Ovary (tissue), 3 donors: Measurements from ENCODE around the gene LPGAT1.

Experiments
- CTCF ChIP-seq, 3 donors: fragments of 450-650 bp in 2 of 3; fragments of 200-600 bp in 1 of 3; IDR thresholded peaks; one replicate each; pipeline versions ENCODE4 v1.5.1 to v1.8.0; 2016 to 2022; ENCODE audit warnings: antibody characterized with exemption in 3 of 3, mild to moderate bottlenecking in 1 of 3
- EP300 ChIP-seq: sonication (generic); formaldehyde crosslinking; IDR thresholded peaks from one replicate; pipeline ENCODE4 v1.6.1; 2017; ENCODE audit warnings: antibody characterized with exemption
- POLR2A ChIP-seq: fragments of 450-650 bp; IDR thresholded peaks from one replicate; pipeline ENCODE4 v1.6.1; 2017; ENCODE audit warnings: antibody characterized with exemption, mild to moderate bottlenecking, moderate library complexity
- donor health status: DM: no; HTN: no; CAD: no.

- TF ChIP-seq CTCF (IDR thresholded peaks at IDR 0.05) (no peak), POLR2A (no peak), EP300 (no peak)
Measured at GRCh38 chr1:211833174-211833820, 2.7 kb upstream of the LPGAT1 start.
